Stomach (tissue), 9 donors: ENCODE data around the gene MED13L. TPM values are rescaled to one million over a fixed set of nuclear protein-coding genes. Genes with fewer than 3 reads are reported as not detected.

Experiments used
- DNase-seq, 2 donors: peaks; one replicate each; pipeline versions ENCODE4 v3.0.0 to v3.0.0-alpha.2; 2013 to 2019
- H3K27ac ChIP-seq, 5 donors: fragments of 200-600 bp in 4 of 5; sonication (generic) in 4 of 5; one replicate each; pipeline ENCODE4 v1.5.1; 2013 to 2019; ENCODE audit warnings: mild to moderate bottlenecking in 1 of 5, moderate library complexity in 1 of 5
- H3K27me3 ChIP-seq, 3 donors: fragments of 200-600 bp; sonication (generic); one replicate each; pipeline ENCODE4 v1.5.1; 2017 to 2019; ENCODE audit warnings: mixed run types in 1 of 3
- H3K36me3 ChIP-seq, 4 donors: fragments of 200-600 bp; sonication (generic); 1 replicate in 3 of 4; 2 replicates in 1 of 4; pipeline ENCODE4 v1.5.1; 2016 to 2019
- H3K4me1 ChIP-seq, 4 donors: fragments of 200-600 bp; sonication (generic); one replicate each; pipeline ENCODE4 v1.5.1; 2016 to 2019
- H3K4me3 ChIP-seq, 4 donors: fragments of 200-600 bp; sonication (generic) in 3 of 4; one replicate each; pipeline ENCODE4 v1.5.1; 2016 to 2019; ENCODE audit warnings: mild to moderate bottlenecking in 1 of 4
- H3K9me3 ChIP-seq, 4 donors: fragments of 200-600 bp; sonication (generic); one replicate each; pipeline ENCODE4 v1.5.1; 2016 to 2019
- EP300 ChIP-seq: sonication (generic); formaldehyde crosslinking; IDR thresholded peaks from one replicate; pipeline ENCODE4 v1.6.1; 2017; ENCODE audit warnings: antibody characterized with exemption
- POLR2A ChIP-seq, 4 donors: fragments of 450-650 bp; IDR thresholded peaks; one replicate each; pipeline ENCODE4 v1.6.1; 2016; ENCODE audit warnings: antibody characterized with exemption in 4 of 4, control low read depth in 2 of 4, mild to moderate bottlenecking in 1 of 4, moderate library complexity in 1 of 4
- POLR2AphosphoS5 ChIP-seq, 3 donors: sonication (generic); formaldehyde crosslinking; IDR thresholded peaks; one replicate each; pipeline ENCODE4 v1.6.1; 2016; ENCODE audit warnings: antibody characterized with exemption in 3 of 3
- WGBS, 5 donors: extraction: QIAGEN DNeasy Blood & Tissue Kit in 3 of 5; methylation state at CpG; one replicate each; pipeline versions ENCODE4 v1.1.5 to v1.1.7; 2013 to 2018; 5-methylcytosine and 5-hydroxymethylcytosine counted together
- intact Hi-C: fragments of 100-400 bp; cut with DNase I; formaldehyde crosslinking; loops from one replicate; pipeline ENCODE4 v1.15.1; 2023; ENCODE audit warnings: low total_unique reads
- polyA plus RNA-seq, 3 donors: library from polyadenylated mRNA; stranded (reverse); fragments of 200-250 nt; gene quantifications; one replicate each; pipeline ENCODE4 v1.2.3, GENCODE V29; 2013
- total RNA-seq, 5 donors: library from RNA; depleted of rRNA; stranded (reverse); fragments of >200 nt; gene quantifications; one replicate each; pipeline versions ENCODE4 v1.1.0 to v1.2.3, GENCODE V29; 2014 to 2016
- TF ChIP-seq, protein P1 (sequence below), 7 experiments: fragments of 450-650 bp in 4 of 7; fragments of 200-600 bp in 3 of 7; sonication (generic) in 3 of 7; IDR thresholded peaks; one replicate each; pipeline ENCODE4 v1.5.1; 2016 to 2019; ENCODE audit warnings: antibody characterized with exemption in 7 of 7, control low read depth in 2 of 7, mild to moderate bottlenecking in 1 of 7
- donor health status: healthy with polysubstance abuse.
- donor health status: Bipolar disorder and iron deficiency.
- donor health status: healthy.

Gene MED13L
- total and polyA plus RNA-seq, 8 donors: 10.4 to 305 (median 72.7) TPM

DNA sequence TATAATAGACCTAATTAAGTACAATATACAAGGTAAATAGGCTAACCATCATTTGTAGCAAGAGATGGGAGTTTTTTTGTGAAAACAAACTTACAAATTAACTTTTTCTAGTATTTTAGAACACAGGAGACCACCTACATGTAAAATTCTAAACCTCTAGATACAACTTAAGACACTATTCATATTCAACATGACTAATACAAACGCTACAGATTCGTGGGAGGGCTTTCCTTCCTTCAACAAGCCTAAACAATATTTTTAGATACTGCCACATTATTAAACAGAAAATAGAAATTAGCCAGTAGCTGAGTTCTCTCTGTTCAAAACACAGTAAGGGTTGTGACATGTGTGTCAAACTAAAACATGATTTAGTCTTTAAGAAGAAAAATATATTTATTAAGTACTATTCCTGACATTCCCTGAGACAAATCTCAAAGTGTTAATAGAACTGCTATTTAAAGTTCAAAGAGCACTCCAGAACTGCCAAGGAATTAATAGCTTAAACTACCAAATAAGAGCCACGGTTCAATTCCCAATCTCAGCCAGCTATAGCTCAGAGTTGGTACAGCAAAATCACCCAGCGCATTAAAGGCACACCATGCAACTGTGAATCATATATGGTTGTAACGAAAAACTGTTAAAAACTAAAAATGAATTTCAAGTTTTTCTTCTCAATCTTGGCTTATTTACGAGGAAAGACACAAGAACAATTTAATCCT, 10.7 kb downstream of the MED13L start:
- Histone ChIP-seq H3K27ac (no peak overlapping the region), H3K9me3 (no peaks in the 10 kb centered on the region), H3K27me3 (no peaks in the 10 kb centered on the region), H3K36me3 (no peaks in the 10 kb centered on the region), H3K4me3 (no peak overlapping the region), H3K4me1 (peaks cover 34 to 95% (median 61%) of the 10 kb centered on the region in 4 donors)
- no peak for TF ChIP-seq POLR2A (IDR thresholded peaks at IDR 0.05)
- TF ChIP-seq, protein P1, sequence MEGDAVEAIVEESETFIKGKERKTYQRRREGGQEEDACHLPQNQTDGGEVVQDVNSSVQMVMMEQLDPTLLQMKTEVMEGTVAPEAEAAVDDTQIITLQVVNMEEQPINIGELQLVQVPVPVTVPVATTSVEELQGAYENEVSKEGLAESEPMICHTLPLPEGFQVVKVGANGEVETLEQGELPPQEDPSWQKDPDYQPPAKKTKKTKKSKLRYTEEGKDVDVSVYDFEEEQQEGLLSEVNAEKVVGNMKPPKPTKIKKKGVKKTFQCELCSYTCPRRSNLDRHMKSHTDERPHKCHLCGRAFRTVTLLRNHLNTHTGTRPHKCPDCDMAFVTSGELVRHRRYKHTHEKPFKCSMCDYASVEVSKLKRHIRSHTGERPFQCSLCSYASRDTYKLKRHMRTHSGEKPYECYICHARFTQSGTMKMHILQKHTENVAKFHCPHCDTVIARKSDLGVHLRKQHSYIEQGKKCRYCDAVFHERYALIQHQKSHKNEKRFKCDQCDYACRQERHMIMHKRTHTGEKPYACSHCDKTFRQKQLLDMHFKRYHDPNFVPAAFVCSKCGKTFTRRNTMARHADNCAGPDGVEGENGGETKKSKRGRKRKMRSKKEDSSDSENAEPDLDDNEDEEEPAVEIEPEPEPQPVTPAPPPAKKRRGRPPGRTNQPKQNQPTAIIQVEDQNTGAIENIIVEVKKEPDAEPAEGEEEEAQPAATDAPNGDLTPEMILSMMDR (IDR thresholded peaks at IDR 0.05): no peak
- no peak for TF ChIP-seq POLR2AphosphoS5 (IDR thresholded peaks at IDR 0.05)
- no peak for TF ChIP-seq EP300
- intact Hi-C loops: no loop called here
- WGBS, 5 donors: 44 to 49% (median 46%) methylated on average over 6 of the region's 6 CpGs
- DNase-seq: no peak

DNA sequence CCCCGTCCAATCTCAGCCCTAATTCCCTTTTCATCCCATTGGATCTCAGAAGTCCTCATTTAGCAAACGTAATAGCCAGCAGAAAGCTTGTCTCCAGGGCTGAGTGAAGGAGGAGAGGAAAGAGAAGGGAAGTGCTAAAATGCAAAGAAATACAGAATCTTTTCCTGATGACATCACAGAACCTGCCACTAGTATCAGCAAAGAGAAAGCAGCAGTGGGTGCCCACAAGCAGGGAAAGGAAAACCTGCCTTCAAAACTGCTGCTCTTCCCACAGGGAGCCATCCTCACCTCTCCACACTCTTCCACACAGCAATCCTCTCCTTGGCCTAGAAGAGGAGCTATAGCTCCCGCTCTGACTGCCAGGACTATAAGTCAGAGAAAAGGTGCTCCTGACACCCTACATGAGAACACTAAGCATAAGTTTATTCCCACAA, 11.3 kb downstream of the MED13L start:
- 45 to 69% (median 55%) methylated on average over 3 of the region's 3 CpGs for WGBS, 5 donors
- no peaks in the 10 kb centered on the region for H3K27me3 ChIP-seq
- H3K27ac ChIP-seq: no peak overlapping the region
- H3K4me1 ChIP-seq: peaks cover 37 to 98% (median 66%) of the 10 kb centered on the region in 4 donors
- intact Hi-C loops: no loop called here
- H3K9me3 ChIP-seq: no peaks in the 10 kb centered on the region
- DNase-seq: no peak
- TF ChIP-seq EP300 (no peak), POLR2AphosphoS5 (IDR thresholded peaks at IDR 0.05) (no peak), POLR2A (IDR thresholded peaks at IDR 0.05) (no peak)
- TF ChIP-seq, protein P1 (IDR thresholded peaks at IDR 0.05): no peak
- no peaks in the 10 kb centered on the region for H3K36me3 ChIP-seq
- H3K4me3 ChIP-seq: no peak overlapping the region

DNA sequence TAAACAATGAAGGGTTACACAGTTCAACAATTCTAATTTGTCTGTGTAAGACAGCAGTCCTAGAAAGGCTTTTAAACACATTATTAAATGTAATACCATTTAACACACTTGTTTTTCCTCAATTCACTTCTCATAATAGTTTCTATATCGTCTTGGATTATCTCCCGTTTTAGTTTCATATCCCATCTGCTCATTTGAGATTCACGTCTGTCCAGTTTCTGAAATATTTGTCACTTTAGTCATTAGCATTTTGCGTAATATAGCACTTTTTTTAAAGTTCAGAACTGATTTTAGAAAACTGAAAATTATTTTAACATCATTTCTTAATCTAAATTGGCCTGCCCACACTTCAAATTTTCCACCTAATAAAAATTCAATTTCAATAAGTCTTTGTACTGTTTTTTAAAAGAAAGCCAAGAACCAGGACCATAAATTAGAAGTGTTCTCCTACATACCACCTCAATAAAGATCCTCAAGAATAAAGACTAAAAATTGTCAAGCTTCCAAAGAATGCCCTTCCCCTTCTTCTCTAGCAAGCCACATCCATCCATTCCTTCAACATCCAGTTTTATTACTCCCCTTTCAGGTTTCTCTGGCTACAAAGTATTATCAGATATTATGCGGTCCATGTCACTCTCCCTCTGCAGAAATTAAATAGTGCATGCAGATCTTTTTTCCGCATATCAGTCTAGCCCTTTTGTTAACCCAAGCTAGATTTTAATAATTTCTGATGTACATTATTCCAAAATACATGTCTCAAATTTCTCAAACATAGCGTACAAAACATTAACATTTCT, 11.9 kb downstream of the MED13L start:
- Histone ChIP-seq H3K27me3 (no peaks in the 10 kb centered on the region), H3K4me1 (peaks cover 36 to 98% (median 71%) of the 10 kb centered on the region in 4 donors), H3K4me3 (no peak overlapping the region), H3K27ac (no peak overlapping the region), H3K36me3 (no peaks in the 10 kb centered on the region), H3K9me3 (no peaks in the 10 kb centered on the region)
- no peak for DNase-seq
- intact Hi-C loops: no loop called here
- TF ChIP-seq, protein P1 (IDR thresholded peaks at IDR 0.05): no peak
- TF ChIP-seq POLR2AphosphoS5 (IDR thresholded peaks at IDR 0.05) (no peak), POLR2A (IDR thresholded peaks at IDR 0.05) (no peak), EP300 (no peak)
- WGBS, 5 donors: 66 to 75% (median 70%) methylated on average over 7 of the region's 7 CpGs

DNA sequence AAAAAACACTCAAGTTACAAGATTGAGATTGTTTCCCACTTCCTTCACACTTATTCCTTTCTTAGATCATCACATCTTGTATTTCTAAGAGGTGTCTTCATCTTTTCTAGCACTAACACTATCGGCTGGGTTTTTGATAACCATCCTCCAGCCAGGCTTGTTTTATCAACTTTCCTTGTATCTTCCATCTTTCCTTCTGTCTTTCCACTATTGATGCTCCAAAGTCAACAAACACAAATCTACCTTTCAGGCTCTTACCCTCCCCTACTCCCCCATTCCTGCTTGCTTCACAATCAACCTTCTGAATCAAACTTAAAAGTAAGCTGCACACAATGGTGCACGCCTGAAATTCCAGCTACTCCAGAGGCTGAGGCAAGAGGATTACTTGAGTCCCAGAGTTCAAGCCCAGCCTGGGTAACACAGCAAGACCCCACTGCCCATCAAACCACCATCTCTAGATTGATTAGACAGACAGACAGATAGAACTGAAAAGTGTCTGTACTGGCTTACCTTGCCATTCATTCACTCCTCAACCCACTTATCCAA, 12.9 kb downstream of the MED13L start:
- 74 to 83% (median 75%) methylated on average over 2 of the region's 2 CpGs for WGBS, 5 donors
- Histone ChIP-seq H3K27me3 (no peaks in the 10 kb centered on the region), H3K36me3 (no peaks in the 10 kb centered on the region), H3K4me3 (no peak overlapping the region), H3K4me1 (peaks cover 35 to 98% (median 70%) of the 10 kb centered on the region in 4 donors), H3K27ac (no peak overlapping the region), H3K9me3 (no peaks in the 10 kb centered on the region)
- intact Hi-C loops: no loop called here
- no peak for DNase-seq
- TF ChIP-seq, protein P1 (IDR thresholded peaks at IDR 0.05): no peak
- TF ChIP-seq POLR2AphosphoS5 (IDR thresholded peaks at IDR 0.05) (no peak), POLR2A (IDR thresholded peaks at IDR 0.05) (no peak), EP300 (no peak)
